Stimulated activated CD8-positive, alpha-beta memory T cell treated with anti-CD3 and anti-CD28 coated beads, Interleukin-12 subunit alpha, Interleukin-12 subunit beta, amount 100 ng/mL, for 24 hours (primary cell): ENCODE results near the gene TXNIP.
A peak's percentile ranks its signal among the peaks of the same experiment; 100 is the strongest.
"Not testable (repeated sequence)": the region's sequence is repeated elsewhere in the genome, so short reads cannot be mapped to it uniquely, and the experiment has no call there.

ENCODE experiments used
- DNase-seq: peaks from one replicate; pipeline ENCODE4 v3.0.0-alpha.2; 2020; ENCODE audit errors: extremely low read depth

Gene TXNIP

GRCh38 chr1:145996433-145997015, at the start of gene TXNIP:
TXNIP (minus strand) TSS chr1:145996579; CDS start chr1:145996266, 313 bp downstream.
- peak; percentile 88 for DNase-seq

- no peak for DNase-seq
Observed at GRCh38 chr1:146039844-146040194, 43.4 kb upstream of the TXNIP start.

- peak; percentile 42 for DNase-seq
Observed at GRCh38 chr1:146036965-146037646, 40.7 kb upstream of the TXNIP start.

- DNase-seq, result no peak
Observed at GRCh38 chr1:146036241-146036964, 40.0 kb upstream of the TXNIP start.

GRCh38 chr1:146035048-146035423, 38.7 kb upstream of the TXNIP start:
- DNase-seq, result no peak

GRCh38 chr1:146032631-146033219, 36.3 kb upstream of the TXNIP start:
- no peak for DNase-seq

GRCh38 chr1:146031476-146031875, 35.1 kb upstream of the TXNIP start:
- no peak for DNase-seq

- no peak for DNase-seq
Observed at GRCh38 chr1:146029117-146029516, 32.7 kb upstream of the TXNIP start.

- DNase-seq, result not testable (repeated sequence)
Observed at GRCh38 chr1:146026650-146027049, 30.3 kb upstream of the TXNIP start.

GRCh38 chr1:146025787-146026495, 29.6 kb upstream of the TXNIP start:
- DNase-seq, result not testable (repeated sequence)

- DNase-seq, result no peak
Observed at GRCh38 chr1:146022403-146023127, 26.2 kb upstream of the TXNIP start.

GRCh38 chr1:146021622-146022402, 25.4 kb upstream of the TXNIP start, which contains the start of gene HJV:
HJV (minus strand) TSS chr1:146021735; CDS start chr1:146020231, 1,504 bp downstream.
- no peak for DNase-seq

GRCh38 chr1:146021050-146021445, 24.7 kb upstream of the TXNIP start:
- DNase-seq, result no peak

GRCh38 chr1:146020058-146021049, 24.0 kb upstream of the TXNIP start:
- no peak for DNase-seq

GRCh38 chr1:146019231-146020057, 23.1 kb upstream of the TXNIP start:
- no peak for DNase-seq

- DNase-seq, result no peak
Observed at GRCh38 chr1:146016891-146017290, 20.5 kb upstream of the TXNIP start.

- no peak for DNase-seq
Observed at GRCh38 chr1:146013559-146013922, 17.2 kb upstream of the TXNIP start.
